Measurements from ENCODE around the gene SPIRE1.

Gene SPIRE1

DNA sequence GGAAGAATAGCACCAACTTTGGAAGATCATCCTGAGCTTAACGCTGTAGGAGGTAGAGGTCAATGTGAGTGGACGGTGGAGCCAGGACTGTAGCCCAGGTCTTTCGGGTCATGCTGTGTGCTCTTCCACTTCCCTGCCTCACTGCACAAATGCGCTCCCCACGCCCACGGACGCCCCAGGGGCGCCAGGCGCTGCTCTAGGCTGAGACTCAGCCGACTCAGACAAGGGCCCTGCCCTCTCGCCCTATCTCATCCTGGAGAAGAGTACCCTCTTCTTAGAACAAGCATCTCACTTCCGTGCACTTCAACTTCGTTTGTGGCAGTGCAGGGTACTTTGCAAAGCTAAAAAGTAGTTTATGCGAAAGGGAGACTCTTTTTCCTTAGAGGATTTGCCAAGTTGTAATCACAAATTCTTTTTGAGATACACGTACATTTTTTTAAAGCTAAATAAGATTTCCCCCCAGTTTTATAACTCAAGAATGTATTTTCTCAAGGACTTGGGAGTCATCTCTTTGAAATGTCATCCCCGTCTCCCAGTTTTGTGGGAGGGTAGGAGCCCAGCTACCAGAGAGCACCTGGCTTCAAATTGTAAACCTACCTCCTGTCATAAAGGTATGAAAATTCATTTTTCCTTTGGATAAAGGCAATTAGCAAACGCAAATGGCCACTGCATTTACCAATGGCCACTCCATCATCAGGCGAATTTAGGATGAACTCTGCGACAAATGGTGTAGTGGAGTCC, 251.4 kb downstream of the SPIRE1 start:
- no CpG with 5 or more reads among the region's 19 CpGs for WGBS (ENCODE audit: extremely low coverage, insufficient coverage, low lambda C conversion rate)
- no peak overlapping the region for H4K5ac ChIP-seq (ENCODE audit: low read length)
- no peak overlapping the region for H3K18ac ChIP-seq (ENCODE audit: low read length)
- no peak overlapping the region for H2AK5ac ChIP-seq (ENCODE audit: low read length)
- H3K9ac ChIP-seq (ENCODE audit: low read length): no peak overlapping the region
- peaks cover 2% of the 10 kb centered on the region for H3K27me3 ChIP-seq (ENCODE audit: insufficient read depth, low read length, poor library complexity)
- H2BK15ac ChIP-seq (replicated peaks; ENCODE audit: low read depth): no peak overlapping the region
- H3K56ac ChIP-seq (ENCODE audit: low read length): no peak overlapping the region
- DNase-seq: no peak
- no peak overlapping the region for H3K27ac ChIP-seq (ENCODE audit: low read depth, low read length)
- no peak overlapping the region for H3K4me2 ChIP-seq (ENCODE audit: low read length)
- peaks cover 3% of the 10 kb centered on the region for H3K79me2 ChIP-seq (ENCODE audit: control insufficient read depth, insufficient read depth, low read length)
- no peak overlapping the region for H3K4ac ChIP-seq (ENCODE audit: low read depth, low read length)
- no peak overlapping the region for H3K4me3 ChIP-seq (ENCODE audit: low read length)
- peaks cover 10% of the 10 kb centered on the region for H3K79me1 ChIP-seq (ENCODE audit: low read length)
- no peak overlapping the region for H2BK5ac ChIP-seq (ENCODE audit: low read length)
- H3K4me1 ChIP-seq (ENCODE audit: control insufficient read depth, low read depth, low read length): peaks cover 4% of the 10 kb centered on the region
- no peaks in the 10 kb centered on the region for H3K36me3 ChIP-seq (ENCODE audit: control insufficient read depth, insufficient read depth, low read length)
- H3K23ac ChIP-seq (ENCODE audit: low read length): no peak overlapping the region
- no peak overlapping the region for H2BK120ac ChIP-seq (ENCODE audit: low read depth, low read length)
- no peak overlapping the region for H4K8ac ChIP-seq (ENCODE audit: low read depth, low read length)

DNA sequence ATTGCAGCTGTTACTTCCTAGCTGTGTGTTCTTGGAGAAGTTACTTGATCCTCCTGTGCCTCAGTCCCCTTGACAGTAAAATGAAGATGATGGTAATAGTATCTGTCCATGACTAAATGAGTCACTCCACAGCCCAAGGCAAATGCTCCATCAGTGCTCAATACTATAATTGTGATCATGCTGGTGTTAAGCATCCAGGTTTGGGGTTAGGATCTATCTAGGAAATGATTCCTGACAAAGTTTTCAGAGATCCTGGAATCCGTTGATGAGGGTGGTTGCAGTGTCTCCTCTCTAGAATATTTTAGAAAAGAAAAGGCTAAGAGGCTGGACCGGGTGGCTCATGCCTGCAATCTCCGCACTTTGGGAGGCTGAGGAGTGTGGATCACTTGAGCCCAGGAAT, 252.8 kb downstream of the SPIRE1 start:
- Histone ChIP-seq H3K4me2 (ENCODE audit: low read length) (no peak overlapping the region), H2BK5ac (ENCODE audit: low read length) (no peak overlapping the region), H3K9ac (ENCODE audit: low read length) (no peak overlapping the region), H2BK15ac (replicated peaks; ENCODE audit: low read depth) (no peak overlapping the region), H3K79me2 (ENCODE audit: control insufficient read depth, insufficient read depth, low read length) (peaks cover under 1% of the 10 kb centered on the region), H3K18ac (ENCODE audit: low read length) (no peak overlapping the region), H3K4me3 (ENCODE audit: low read length) (no peak overlapping the region), H4K8ac (ENCODE audit: low read depth, low read length) (no peak overlapping the region), H3K4ac (ENCODE audit: low read depth, low read length) (no peak overlapping the region), H3K79me1 (ENCODE audit: low read length) (peaks cover 7% of the 10 kb centered on the region), H3K27me3 (ENCODE audit: insufficient read depth, low read length, poor library complexity) (peaks cover 2% of the 10 kb centered on the region), H3K56ac (ENCODE audit: low read length) (no peak overlapping the region), H3K4me1 (ENCODE audit: control insufficient read depth, low read depth, low read length) (peaks cover 4% of the 10 kb centered on the region), H3K23ac (ENCODE audit: low read length) (no peak overlapping the region), H4K5ac (ENCODE audit: low read length) (no peak overlapping the region), H2AK5ac (ENCODE audit: low read length) (no peak overlapping the region), H3K27ac (ENCODE audit: low read depth, low read length) (no peak overlapping the region), H2BK120ac (ENCODE audit: low read depth, low read length) (no peak overlapping the region), H3K36me3 (ENCODE audit: control insufficient read depth, insufficient read depth, low read length) (no peaks in the 10 kb centered on the region)
- no CpG with 5 or more reads among the region's 3 CpGs for WGBS (ENCODE audit: extremely low coverage, insufficient coverage, low lambda C conversion rate)
- no peak for DNase-seq

DNA sequence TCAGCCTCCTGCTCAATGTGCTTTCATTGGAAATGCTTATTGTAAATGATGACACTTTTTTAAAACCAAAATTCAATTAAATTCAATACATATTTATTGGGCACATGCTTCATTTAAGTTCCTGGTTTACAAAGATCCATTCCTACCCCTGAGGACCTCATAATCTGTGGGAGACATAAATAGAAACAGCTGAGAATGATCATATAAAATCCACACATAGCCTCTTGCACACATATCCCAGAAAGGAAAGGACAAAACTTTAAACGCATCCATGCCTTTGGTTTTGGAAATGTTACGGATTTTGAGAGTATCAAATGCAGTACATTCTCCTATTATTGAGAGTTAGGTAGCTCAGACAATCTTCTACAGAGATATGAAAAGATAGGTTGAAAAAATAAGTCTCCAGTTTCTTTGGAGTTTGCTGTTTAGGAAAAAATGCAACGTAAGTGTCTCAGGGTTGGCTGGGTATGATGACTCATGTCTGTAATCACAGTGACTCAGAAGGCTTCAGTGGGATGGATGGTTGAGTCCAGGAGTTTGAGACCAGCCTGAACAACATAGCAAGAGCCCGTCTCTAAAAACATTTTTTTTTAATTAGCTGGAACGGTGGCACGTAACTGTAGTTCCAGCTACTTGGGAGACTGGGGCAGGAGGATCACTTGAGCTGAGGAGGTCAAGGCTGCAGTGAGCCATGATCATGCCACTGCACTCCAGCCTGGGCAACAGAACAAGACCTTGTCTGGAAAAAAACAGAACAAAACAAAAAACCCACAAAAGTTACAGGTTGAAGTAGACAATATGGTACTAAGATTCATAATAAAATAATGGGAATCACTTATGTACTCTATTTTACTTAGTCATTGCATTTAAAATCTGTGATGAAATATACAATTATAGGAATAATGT, 254.1 kb downstream of the SPIRE1 start:
- Histone ChIP-seq H3K79me1 (ENCODE audit: low read length) (peaks cover 3% of the 10 kb centered on the region), H3K79me2 (ENCODE audit: control insufficient read depth, insufficient read depth, low read length) (no peaks in the 10 kb centered on the region), H2BK5ac (ENCODE audit: low read length) (no peak overlapping the region), H3K4me2 (ENCODE audit: low read length) (no peak overlapping the region), H3K4me1 (ENCODE audit: control insufficient read depth, low read depth, low read length) (peaks cover 1% of the 10 kb centered on the region), H3K4ac (ENCODE audit: low read depth, low read length) (no peak overlapping the region), H2AK5ac (ENCODE audit: low read length) (no peak overlapping the region), H3K9ac (ENCODE audit: low read length) (no peak overlapping the region), H3K27me3 (ENCODE audit: insufficient read depth, low read length, poor library complexity) (peaks cover 2% of the 10 kb centered on the region), H2BK15ac (replicated peaks; ENCODE audit: low read depth) (no peak overlapping the region), H3K23ac (ENCODE audit: low read length) (no peak overlapping the region), H4K8ac (ENCODE audit: low read depth, low read length) (no peak overlapping the region), H4K5ac (ENCODE audit: low read length) (no peak overlapping the region), H2BK120ac (ENCODE audit: low read depth, low read length) (no peak overlapping the region), H3K27ac (ENCODE audit: low read depth, low read length) (no peak overlapping the region), H3K18ac (ENCODE audit: low read length) (no peak overlapping the region), H3K36me3 (ENCODE audit: control insufficient read depth, insufficient read depth, low read length) (no peaks in the 10 kb centered on the region), H3K56ac (ENCODE audit: low read length) (no peak overlapping the region), H3K4me3 (ENCODE audit: low read length) (no peak overlapping the region)
- WGBS (ENCODE audit: extremely low coverage, insufficient coverage, low lambda C conversion rate): no CpG with 5 or more reads among the region's 6 CpGs
- DNase-seq: no peak

DNA sequence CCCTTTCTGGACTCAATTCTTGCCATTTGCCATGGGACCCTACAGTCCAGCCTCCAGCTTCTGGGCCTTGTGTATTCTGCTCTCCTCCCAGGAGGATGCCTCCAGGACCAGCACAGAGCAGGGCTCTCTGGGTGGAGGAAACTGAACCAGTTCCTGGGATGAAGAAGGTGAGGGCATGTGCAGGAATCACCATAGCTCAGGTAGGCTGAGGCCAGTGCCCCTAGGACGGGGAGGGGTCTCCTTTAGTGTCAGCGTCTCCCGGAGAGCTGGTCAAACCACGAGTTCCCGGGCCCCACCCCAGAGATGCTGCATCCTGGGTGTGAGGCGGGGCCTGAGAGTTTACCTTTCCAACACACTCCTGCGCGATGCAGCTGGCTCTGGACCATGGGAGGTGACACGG, 256.0 kb downstream of the SPIRE1 start:
- Histone ChIP-seq H3K56ac (ENCODE audit: low read length) (no peak overlapping the region), H3K79me1 (ENCODE audit: low read length) (no peaks in the 10 kb centered on the region), H3K36me3 (ENCODE audit: control insufficient read depth, insufficient read depth, low read length) (no peaks in the 10 kb centered on the region), H3K18ac (ENCODE audit: low read length) (no peak overlapping the region), H3K27me3 (ENCODE audit: insufficient read depth, low read length, poor library complexity) (peaks cover 2% of the 10 kb centered on the region), H3K4me3 (ENCODE audit: low read length) (no peak overlapping the region), H2BK5ac (ENCODE audit: low read length) (no peak overlapping the region), H3K23ac (ENCODE audit: low read length) (no peak overlapping the region), H3K9ac (ENCODE audit: low read length) (no peak overlapping the region), H2AK5ac (ENCODE audit: low read length) (no peak overlapping the region), H3K4me2 (ENCODE audit: low read length) (no peak overlapping the region), H2BK120ac (ENCODE audit: low read depth, low read length) (no peak overlapping the region), H4K8ac (ENCODE audit: low read depth, low read length) (no peak overlapping the region), H3K79me2 (ENCODE audit: control insufficient read depth, insufficient read depth, low read length) (no peaks in the 10 kb centered on the region), H4K5ac (ENCODE audit: low read length) (no peak overlapping the region), H3K4ac (ENCODE audit: low read depth, low read length) (no peak overlapping the region), H2BK15ac (replicated peaks; ENCODE audit: low read depth) (no peak overlapping the region), H3K27ac (ENCODE audit: low read depth, low read length) (no peak overlapping the region), H3K4me1 (ENCODE audit: control insufficient read depth, low read depth, low read length) (no peaks in the 10 kb centered on the region)
- WGBS (ENCODE audit: extremely low coverage, insufficient coverage, low lambda C conversion rate): no CpG with 5 or more reads among the region's 9 CpGs
- DNase-seq: no peak

DNA sequence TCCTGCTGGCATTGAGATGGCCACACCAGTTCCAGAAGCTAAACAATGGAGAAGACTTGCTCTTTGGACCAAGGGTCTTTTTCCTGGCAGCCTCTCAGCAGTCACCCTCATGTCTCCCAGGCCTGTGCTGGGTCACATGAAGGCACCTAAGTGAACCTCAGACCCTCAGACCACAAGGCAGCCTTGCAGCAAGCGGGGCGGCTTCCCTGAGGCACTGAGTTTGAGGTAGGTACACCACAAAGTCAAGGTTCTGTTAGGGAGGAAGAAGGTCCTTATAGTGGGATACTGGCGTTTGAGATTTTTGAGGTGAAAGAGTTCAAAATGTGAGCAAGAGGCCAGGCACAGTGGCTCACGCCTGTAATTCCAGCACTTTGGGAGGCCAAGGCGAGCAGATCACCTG, 258.7 kb downstream of the SPIRE1 start:
- no peak overlapping the region for H3K9ac ChIP-seq (ENCODE audit: low read length)
- H2BK5ac ChIP-seq (ENCODE audit: low read length): no peak overlapping the region
- H3K27me3 ChIP-seq (ENCODE audit: insufficient read depth, low read length, poor library complexity): no peaks in the 10 kb centered on the region
- no peak overlapping the region for H3K4me2 ChIP-seq (ENCODE audit: low read length)
- no peak overlapping the region for H3K27ac ChIP-seq (ENCODE audit: low read depth, low read length)
- no peaks in the 10 kb centered on the region for H3K79me1 ChIP-seq (ENCODE audit: low read length)
- H3K79me2 ChIP-seq (ENCODE audit: control insufficient read depth, insufficient read depth, low read length): no peaks in the 10 kb centered on the region
- H2AK5ac ChIP-seq (ENCODE audit: low read length): no peak overlapping the region
- H3K4me3 ChIP-seq (ENCODE audit: low read length): no peak overlapping the region
- no peak for DNase-seq
- H3K36me3 ChIP-seq (ENCODE audit: control insufficient read depth, insufficient read depth, low read length): no peaks in the 10 kb centered on the region
- no peak overlapping the region for H4K5ac ChIP-seq (ENCODE audit: low read length)
- no CpG with 5 or more reads among the region's 5 CpGs for WGBS (ENCODE audit: extremely low coverage, insufficient coverage, low lambda C conversion rate)
- H2BK15ac ChIP-seq (replicated peaks; ENCODE audit: low read depth): no peak overlapping the region
- no peak overlapping the region for H3K4ac ChIP-seq (ENCODE audit: low read depth, low read length)
- H2BK120ac ChIP-seq (ENCODE audit: low read depth, low read length): no peak overlapping the region
- no peak overlapping the region for H3K56ac ChIP-seq (ENCODE audit: low read length)
- no peak overlapping the region for H3K18ac ChIP-seq (ENCODE audit: low read length)
- no peak overlapping the region for H3K23ac ChIP-seq (ENCODE audit: low read length)
- no peaks in the 10 kb centered on the region for H3K4me1 ChIP-seq (ENCODE audit: control insufficient read depth, low read depth, low read length)
- no peak overlapping the region for H4K8ac ChIP-seq (ENCODE audit: low read depth, low read length)

Measured in mesendoderm (in vitro differentiated cells).